Effector memory CD8-positive, alpha-beta T cell (primary cell): ENCODE measurements around the gene HSFX3.
"Not testable (repeated sequence)": the region's sequence is repeated elsewhere in the genome, so short reads cannot be mapped to it uniquely, and the experiment has no call there.

Source experiments
- ATAC-seq: fragments of 150-1000 bp; cut with Tn5 transposase; replicated peaks from 2 replicates; pipeline ENCODE4 v1.10.0; 2021; ENCODE audit warnings: mild to moderate bottlenecking, moderate library complexity
- DNase-seq, 3 experiments: peaks; one replicate each; pipeline ENCODE4 v3.0.0; 2021
- H3K27ac Mint-ChIP-seq, 2 donors: one replicate each; pipeline ENCODE4 v1.8.0; 2022; ENCODE audit warnings: mild to moderate bottlenecking in 2 of 2, mixed read lengths in 2 of 2, moderate library complexity in 2 of 2
- H3K27me3 Mint-ChIP-seq, 2 donors: one replicate each; pipeline ENCODE4 v1.8.0; 2022; ENCODE audit warnings: mixed read lengths in 2 of 2
- H3K36me3 Mint-ChIP-seq: one replicate; pipeline ENCODE4 v1.8.0; 2022; ENCODE audit warnings: mild to moderate bottlenecking, moderate library complexity, mixed read lengths; ENCODE audit not compliant: insufficient read depth
- H3K4me1 Mint-ChIP-seq, 2 donors: one replicate each; pipeline ENCODE4 v1.8.0; 2022; ENCODE audit warnings: low read depth in 2 of 2, mixed read lengths in 2 of 2
- H3K4me3 Mint-ChIP-seq, 2 donors: one replicate each; pipeline ENCODE4 v1.8.0; 2022; ENCODE audit warnings: mild to moderate bottlenecking in 2 of 2, mixed read lengths in 2 of 2, moderate library complexity in 2 of 2
- H3K9me3 Mint-ChIP-seq, 2 donors: one replicate each; pipeline ENCODE4 v1.8.0; 2022; ENCODE audit warnings: mixed read lengths in 2 of 2
- total RNA-seq, 9 experiments: gene quantifications; one replicate each; lab custom pipeline; 2026; lab: John Stamatoyannopoulos, UW

The HSFX3 gene
- total RNA-seq: 0 reads per million in 9 experiments

GRCh38 chrX:149549701-149550100 is at the start of gene HSFX3:
Gene HSFX3 (minus strand): TSS chrX:149549924. CDS start chrX:149549852, 72 bp downstream.
- ATAC-seq, H3K4me1 Mint-ChIP-seq, H3K27ac Mint-ChIP-seq, H3K27me3 Mint-ChIP-seq, H3K4me3 Mint-ChIP-seq, H3K9me3 Mint-ChIP-seq, H3K36me3 Mint-ChIP-seq, DNase-seq: not testable (repeated sequence)

GRCh38 chrX:149598603-149599002 is 48.9 kb upstream of the HSFX3 start:
- not testable (repeated sequence) for H3K36me3 Mint-ChIP-seq, DNase-seq

GRCh38 chrX:149595943-149596342 is 46.2 kb upstream of the HSFX3 start:
- H3K4me1 Mint-ChIP-seq, DNase-seq, H3K27ac Mint-ChIP-seq, H3K27me3 Mint-ChIP-seq, H3K4me3 Mint-ChIP-seq, H3K36me3 Mint-ChIP-seq, ATAC-seq, H3K9me3 Mint-ChIP-seq: not testable (repeated sequence)

More at GRCh38 chrX:149598603-149599002, 48.9 kb upstream of the HSFX3 start:
- H3K27ac Mint-ChIP-seq, H3K4me3 Mint-ChIP-seq, ATAC-seq, H3K27me3 Mint-ChIP-seq, H3K4me1 Mint-ChIP-seq, H3K9me3 Mint-ChIP-seq: not testable (repeated sequence)

- H3K27ac Mint-ChIP-seq, H3K27me3 Mint-ChIP-seq, H3K9me3 Mint-ChIP-seq, ATAC-seq, H3K4me1 Mint-ChIP-seq, H3K4me3 Mint-ChIP-seq, DNase-seq, H3K36me3 Mint-ChIP-seq: not testable (repeated sequence)
Observed at GRCh38 chrX:149595214-149595613, 45.5 kb upstream of the HSFX3 start, which contains the start of gene HSFX2. Gene HSFX2 (minus strand): TSS chrX:149595314. CDS start chrX:149594700, 614 bp downstream.

GRCh38 chrX:149590993-149591392 is 41.3 kb upstream of the HSFX3 start:
- not testable (repeated sequence) for H3K27ac Mint-ChIP-seq, DNase-seq, ATAC-seq, H3K27me3 Mint-ChIP-seq, H3K4me3 Mint-ChIP-seq, H3K36me3 Mint-ChIP-seq, H3K9me3 Mint-ChIP-seq, H3K4me1 Mint-ChIP-seq

- not testable (repeated sequence) for H3K27ac Mint-ChIP-seq, DNase-seq, H3K27me3 Mint-ChIP-seq, H3K4me3 Mint-ChIP-seq, ATAC-seq, H3K9me3 Mint-ChIP-seq, H3K36me3 Mint-ChIP-seq, H3K4me1 Mint-ChIP-seq
Observed at GRCh38 chrX:149587359-149587758, 37.6 kb upstream of the HSFX3 start, which contains the start of gene MAGEA9B. Gene MAGEA9B (minus strand): TSS chrX:149587459. CDS start chrX:149583179, 4,280 bp downstream.

- H3K4me1 Mint-ChIP-seq, H3K27ac Mint-ChIP-seq, H3K4me3 Mint-ChIP-seq, H3K27me3 Mint-ChIP-seq, H3K36me3 Mint-ChIP-seq, ATAC-seq, H3K9me3 Mint-ChIP-seq, DNase-seq: not testable (repeated sequence)
Observed at GRCh38 chrX:149585631-149586030, 35.9 kb upstream of the HSFX3 start.

GRCh38 chrX:149573456-149573855 is 23.7 kb upstream of the HSFX3 start:
- not testable (repeated sequence) for H3K4me3 Mint-ChIP-seq, H3K4me1 Mint-ChIP-seq, H3K27me3 Mint-ChIP-seq, H3K9me3 Mint-ChIP-seq, H3K27ac Mint-ChIP-seq, H3K36me3 Mint-ChIP-seq, DNase-seq
- ATAC-seq: peak; percentile 58

GRCh38 chrX:149572743-149573142 is 23.0 kb upstream of the HSFX3 start:
- Mint-ChIP-seq H3K27me3 (no peaks in the 10 kb centered on the region), H3K27ac (no peak overlapping the region), H3K36me3 (no peaks in the 10 kb centered on the region), H3K4me1 (no peaks in the 10 kb centered on the region), H3K9me3 (no peaks in the 10 kb centered on the region), H3K4me3 (no peak overlapping the region)
- no peak for DNase-seq
- ATAC-seq: no peak

GRCh38 chrX:149571770-149572169 is 22.0 kb upstream of the HSFX3 start:
- no peaks in the 10 kb centered on the region for H3K9me3 Mint-ChIP-seq
- no peak overlapping the region for H3K4me3 Mint-ChIP-seq
- no peak for ATAC-seq
- no peak for DNase-seq
- no peaks in the 10 kb centered on the region for H3K36me3 Mint-ChIP-seq
- no peaks in the 10 kb centered on the region for H3K27me3 Mint-ChIP-seq
- no peaks in the 10 kb centered on the region for H3K4me1 Mint-ChIP-seq
- no peak overlapping the region for H3K27ac Mint-ChIP-seq

GRCh38 chrX:149570668-149571067 is 20.9 kb upstream of the HSFX3 start:
- no peaks in the 10 kb centered on the region for H3K27me3 Mint-ChIP-seq
- no peak for ATAC-seq
- DNase-seq: no peak
- H3K27ac Mint-ChIP-seq: no peak overlapping the region
- H3K36me3 Mint-ChIP-seq: no peaks in the 10 kb centered on the region
- H3K9me3 Mint-ChIP-seq: no peaks in the 10 kb centered on the region
- no peak overlapping the region for H3K4me3 Mint-ChIP-seq
- H3K4me1 Mint-ChIP-seq: no peaks in the 10 kb centered on the region

- H3K9me3 Mint-ChIP-seq: no peaks in the 10 kb centered on the region
- DNase-seq (no peak), ATAC-seq (no peak)
- H3K27ac Mint-ChIP-seq: no peak overlapping the region
- H3K36me3 Mint-ChIP-seq: no peaks in the 10 kb centered on the region
- no peaks in the 10 kb centered on the region for H3K4me1 Mint-ChIP-seq
- no peak overlapping the region for H3K4me3 Mint-ChIP-seq
- no peaks in the 10 kb centered on the region for H3K27me3 Mint-ChIP-seq
Observed at GRCh38 chrX:149569770-149570169, 20.0 kb upstream of the HSFX3 start.

- Mint-ChIP-seq H3K4me1 (no peaks in the 10 kb centered on the region), H3K36me3 (no peaks in the 10 kb centered on the region), H3K27ac (no peak overlapping the region), H3K27me3 (no peaks in the 10 kb centered on the region), H3K4me3 (no peak overlapping the region), H3K9me3 (no peaks in the 10 kb centered on the region)
- DNase-seq (no peak), ATAC-seq (no peak)
Observed at GRCh38 chrX:149568701-149569296, 19.1 kb upstream of the HSFX3 start.

- Mint-ChIP-seq H3K4me3 (no peak overlapping the region), H3K4me1 (no peaks in the 10 kb centered on the region), H3K27me3 (no peaks in the 10 kb centered on the region), H3K36me3 (no peaks in the 10 kb centered on the region), H3K9me3 (no peaks in the 10 kb centered on the region), H3K27ac (no peak overlapping the region)
- DNase-seq (no peak), ATAC-seq (no peak)
Observed at GRCh38 chrX:149567621-149568417, 18.1 kb upstream of the HSFX3 start.
